Testis (tissue), 3 donors: ENCODE results near the gene SESN2. TPM values are rescaled to one million over a fixed set of nuclear protein-coding genes. Genes with fewer than 3 reads are reported as not detected.

Source experiments
- DNase-seq: peaks from one replicate; pipeline ENCODE4 v3.0.0-alpha.2; 2019
- H3K27ac ChIP-seq, 2 donors: fragments of 200-600 bp; sonication (generic); one replicate each; pipeline ENCODE4 v1.5.1; 2019
- H3K27me3 ChIP-seq: fragments of 200-600 bp; sonication (generic); one replicate; pipeline ENCODE4 v1.5.1; 2019
- H3K36me3 ChIP-seq: fragments of 200-600 bp; sonication (generic); one replicate; pipeline ENCODE4 v1.5.1; 2017; ENCODE audit warnings: low read depth; ENCODE audit errors: missing control alignments
- H3K4me1 ChIP-seq: fragments of 200-600 bp; sonication (generic); one replicate; pipeline ENCODE4 v1.5.1; 2019
- H3K4me3 ChIP-seq, 2 donors: fragments of 200-600 bp; sonication (generic); one replicate each; pipeline ENCODE4 v1.5.1; 2017 to 2019
- H3K9me3 ChIP-seq: fragments of 200-600 bp; sonication (generic); one replicate; pipeline ENCODE4 v1.5.1; 2017
- CTCF ChIP-seq, 3 experiments: fragments of 450-650 bp in 2 of 3; fragments of 200-600 bp in 1 of 3; sonication (generic) in 1 of 3; IDR thresholded peaks; one replicate each; pipeline ENCODE4 v1.5.1; 2016 to 2019; ENCODE audit warnings: antibody characterized with exemption in 3 of 3, mild to moderate bottlenecking in 2 of 3, moderate library complexity in 1 of 3
- POLR2A ChIP-seq: fragments of 450-650 bp; IDR thresholded peaks from one replicate; pipeline ENCODE4 v1.6.1; 2017; ENCODE audit warnings: antibody characterized with exemption, mild to moderate bottlenecking, moderate library complexity
- WGBS, 2 donors: methylation state at CpG; one replicate each; pipeline ENCODE4 v1.1.5; 2018; 5-methylcytosine and 5-hydroxymethylcytosine counted together
- intact Hi-C: fragments of 100-400 bp; cut with DNase I; formaldehyde crosslinking; loops from one replicate; pipeline ENCODE4 v1.15.1; 2023; ENCODE audit warnings: low total_unique reads
- polyA plus RNA-seq: library from polyadenylated mRNA; stranded (reverse); fragments of 350-450 nt; fragmentation: Illumina TruSeq; extraction: RNeasy Lipid Tissue Mini Kit (QIAGEN cat#74804); gene quantifications from one replicate; pipeline ENCODE4 v1.2.3, GENCODE V29; 2014; ENCODE audit warnings: low read depth, low replicate concordance; ENCODE audit not compliant: insufficient read depth
- total RNA-seq, 2 donors: library from RNA; depleted of rRNA; stranded (reverse); fragments of >200 nt; gene quantifications; one replicate each; pipeline ENCODE4 v1.2.3, GENCODE V29; 2016

SESN2 gene
- total and polyA plus RNA-seq, 3 donors from 2014 or later, result 16.9 to 43.7 (median 36.7) TPM

- 91 to 92% methylated on average over 7 to 8 of the region's 8 CpGs for WGBS, 2 donors
- intact Hi-C loops, result no loop called here
- no peaks in the 10 kb centered on the region for H3K36me3 ChIP-seq
Measured at GRCh38 chr1:28280501-28280900, 21.2 kb downstream of the SESN2 start.

DNA sequence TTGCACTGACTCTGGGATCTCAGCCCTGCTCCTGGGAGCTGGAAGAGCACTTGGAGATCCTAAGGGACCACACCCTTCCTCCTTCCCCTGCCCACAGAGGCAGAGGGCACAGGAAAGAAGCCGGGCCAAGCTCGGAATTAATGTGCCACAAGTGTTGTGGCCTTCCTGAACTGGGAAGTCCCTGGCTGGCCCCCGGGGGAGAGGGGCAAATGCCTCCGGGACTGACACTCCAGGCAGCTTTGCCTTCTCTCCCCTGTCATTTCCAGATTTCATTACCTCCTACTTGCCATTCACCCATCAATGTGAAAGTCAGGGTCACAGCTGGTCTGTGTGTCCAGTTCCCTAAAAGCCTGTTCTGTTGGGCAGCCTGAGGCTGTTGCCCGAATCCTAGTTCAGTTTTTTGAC, 21.7 kb downstream of the SESN2 start:
- Histone ChIP-seq H3K36me3 (no peaks in the 10 kb centered on the region), H3K9me3 (no peaks in the 10 kb centered on the region), H3K27me3 (no peaks in the 10 kb centered on the region), H3K4me3 (no peak overlapping the region), H3K27ac (no peak overlapping the region), H3K4me1 (no peaks in the 10 kb centered on the region)
- 60 to 77% methylated on average over 3 to 5 of the region's 5 CpGs for WGBS, 2 donors
- DNase-seq, result no peak
- TF ChIP-seq CTCF (IDR thresholded peaks at IDR 0.05) (no peak), POLR2A (no peak)
- intact Hi-C loops, result no loop called here

More at GRCh38 chr1:28280501-28280900, 21.2 kb downstream of the SESN2 start:
- Histone ChIP-seq H3K27me3 (no peaks in the 10 kb centered on the region), H3K9me3 (no peaks in the 10 kb centered on the region), H3K27ac (no peak overlapping the region), H3K4me3 (no peak overlapping the region), H3K4me1 (no peaks in the 10 kb centered on the region)
- DNase-seq, result no peak
- TF ChIP-seq CTCF (IDR thresholded peaks at IDR 0.05) (no peak), POLR2A (no peak)

DNA sequence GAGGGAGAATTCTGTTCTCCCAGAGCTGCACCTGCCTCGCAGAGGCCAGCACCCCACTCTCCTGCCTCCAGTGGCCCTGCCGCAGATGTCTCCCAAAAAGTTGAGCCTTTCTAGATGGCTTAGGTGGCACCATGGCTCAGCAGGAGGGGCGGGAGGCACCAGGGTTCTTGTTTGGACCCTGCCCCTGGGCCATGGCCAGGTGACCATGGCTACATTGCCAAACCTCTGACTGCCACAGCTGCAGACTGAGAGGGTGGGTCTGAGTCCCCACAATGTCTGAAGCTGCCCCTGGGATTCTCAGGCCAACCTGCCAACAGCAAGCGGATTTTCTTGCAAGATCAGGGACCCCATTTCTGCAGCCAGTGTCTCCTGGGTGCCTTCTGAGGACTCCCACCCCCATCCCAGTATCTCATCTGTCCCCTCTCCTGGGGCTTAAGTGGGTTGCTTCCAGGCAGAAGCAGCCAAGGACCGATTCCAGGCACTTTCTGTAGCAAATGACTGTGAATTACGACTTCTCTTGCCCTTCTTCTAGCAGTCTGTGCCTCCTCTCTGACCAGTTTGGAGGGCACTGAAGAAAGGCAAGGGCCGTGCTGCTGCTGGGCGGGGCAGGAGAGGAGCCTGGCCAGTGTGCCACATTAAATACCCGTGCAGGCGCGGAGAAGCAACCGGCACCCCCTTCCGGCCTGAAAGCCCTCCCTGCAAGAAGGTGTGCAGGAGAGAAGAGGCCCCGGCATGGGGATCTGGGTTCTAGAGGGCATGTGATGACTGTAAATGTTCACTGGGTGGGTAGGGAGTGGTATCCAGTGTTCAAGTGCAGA, 22.5 kb downstream of the SESN2 start:
- H3K27me3 ChIP-seq, result no peaks in the 10 kb centered on the region
- DNase-seq, result no peak
- no peaks in the 10 kb centered on the region for H3K36me3 ChIP-seq
- H3K4me3 ChIP-seq, result no peak overlapping the region
- H3K27ac ChIP-seq, result no peak overlapping the region
- H3K4me1 ChIP-seq, result no peaks in the 10 kb centered on the region
- TF ChIP-seq POLR2A (no peak), CTCF (IDR thresholded peaks at IDR 0.05) (no peak)
- intact Hi-C loops, result no loop called here
- 86 to 92% methylated on average over 13 to 14 of the region's 14 CpGs for WGBS, 2 donors
- H3K9me3 ChIP-seq, result no peaks in the 10 kb centered on the region

GRCh38 chr1:28282426-28283407, 23.4 kb downstream of the SESN2 start:
- intact Hi-C loops, result no loop called here

More at GRCh38 chr1:28282426-28283407, 23.4 kb downstream of the SESN2 start:
- no peak for DNase-seq
- H3K36me3 ChIP-seq, result no peaks in the 10 kb centered on the region
- no peaks in the 10 kb centered on the region for H3K9me3 ChIP-seq
- H3K4me1 ChIP-seq, result no peaks in the 10 kb centered on the region
- H3K4me3 ChIP-seq, result no peak overlapping the region
- no peaks in the 10 kb centered on the region for H3K27me3 ChIP-seq
- no peak overlapping the region for H3K27ac ChIP-seq
- 81 to 87% methylated on average over 14 of the region's 14 CpGs for WGBS, 2 donors
- TF ChIP-seq CTCF (IDR thresholded peaks at IDR 0.05), result no peak
- TF ChIP-seq POLR2A, result no peak
